Astrocyte of the cerebellum (primary cell): ENCODE data around the gene GJA4.

Source experiments
- DNase-seq: peaks from one replicate; pipeline ENCODE4 v3.0.0-alpha.2; 2011; ENCODE audit warnings: low read depth
- H3K4me3 ChIP-seq: 2 replicates; pipeline ENCODE4 v1.5.1; 2011; ENCODE audit warnings: mild to moderate bottlenecking, low read depth, low read length, moderate library complexity
- CTCF ChIP-seq: IDR thresholded peaks from 2 replicates; pipeline ENCODE4 v1.5.1; 2012; ENCODE audit warnings: low read length, low read depth, moderate library complexity, mild to moderate bottlenecking; ENCODE audit errors: missing control alignments
- in situ Hi-C: cut with HindIII; loops from 2 replicates; pipeline ENCODE4 v1.10.0; 2017; ENCODE audit warnings: low sequenced_read_pairs

The GJA4 gene

GRCh38 chr1:34787461-34788420 is 5.1 kb upstream of the GJA4 start:
- in situ Hi-C loops, result no loop called here
- TF ChIP-seq CTCF, result no peak
- no peak overlapping the region for H3K4me3 ChIP-seq
- no peak for DNase-seq

- no peak for TF ChIP-seq CTCF
- in situ Hi-C loops, result no loop called here
- no peak for DNase-seq
- no peak overlapping the region for H3K4me3 ChIP-seq
These were observed 1.8 kb upstream of the GJA4 start for GRCh38 chr1:34790985-34791384.

GRCh38 chr1:34792424-34792823 is 375 bp upstream of the GJA4 start:
- in situ Hi-C loops, result no loop called here
- DNase-seq, result no peak
- TF ChIP-seq CTCF, result no peak
- H3K4me3 ChIP-seq, result no peak overlapping the region

GRCh38 chr1:34794001-34794789 is 1.4 kb downstream of the GJA4 start:
- in situ Hi-C loops, result no loop called here
- no peak overlapping the region for H3K4me3 ChIP-seq
- DNase-seq, result no peak
- no peak for TF ChIP-seq CTCF

GRCh38 chr1:34794790-34795180 is 2.0 kb downstream of the GJA4 start:
- no peak for TF ChIP-seq CTCF
- in situ Hi-C loops, result no loop called here
- H3K4me3 ChIP-seq, result no peak overlapping the region
- no peak for DNase-seq

- no peak for DNase-seq
- no peak for TF ChIP-seq CTCF
- H3K4me3 ChIP-seq, result no peak overlapping the region
- in situ Hi-C loops, result no loop called here
These were observed 3.1 kb downstream of the GJA4 start for GRCh38 chr1:34795916-34796315.
